GM10266 (cell line): ENCODE measurements around the gene TLE4.

Source experiments
- DNase-seq: peaks from one replicate; pipeline ENCODE4 v3.0.0; 2012; ENCODE audit errors: extremely low spot score
- TF ChIP-seq, protein P1 (sequence below): IDR thresholded peaks from 2 replicates; pipeline ENCODE4 v1.5.1; 2012; ENCODE audit warnings: mild to moderate bottlenecking, low read depth; ENCODE audit not compliant: control insufficient read depth, insufficient read depth; ENCODE audit errors: missing control alignments

Gene TLE4

GRCh38 chr9:79623799-79624721, 52.3 kb downstream of the TLE4 start:
- TF ChIP-seq, protein P1, sequence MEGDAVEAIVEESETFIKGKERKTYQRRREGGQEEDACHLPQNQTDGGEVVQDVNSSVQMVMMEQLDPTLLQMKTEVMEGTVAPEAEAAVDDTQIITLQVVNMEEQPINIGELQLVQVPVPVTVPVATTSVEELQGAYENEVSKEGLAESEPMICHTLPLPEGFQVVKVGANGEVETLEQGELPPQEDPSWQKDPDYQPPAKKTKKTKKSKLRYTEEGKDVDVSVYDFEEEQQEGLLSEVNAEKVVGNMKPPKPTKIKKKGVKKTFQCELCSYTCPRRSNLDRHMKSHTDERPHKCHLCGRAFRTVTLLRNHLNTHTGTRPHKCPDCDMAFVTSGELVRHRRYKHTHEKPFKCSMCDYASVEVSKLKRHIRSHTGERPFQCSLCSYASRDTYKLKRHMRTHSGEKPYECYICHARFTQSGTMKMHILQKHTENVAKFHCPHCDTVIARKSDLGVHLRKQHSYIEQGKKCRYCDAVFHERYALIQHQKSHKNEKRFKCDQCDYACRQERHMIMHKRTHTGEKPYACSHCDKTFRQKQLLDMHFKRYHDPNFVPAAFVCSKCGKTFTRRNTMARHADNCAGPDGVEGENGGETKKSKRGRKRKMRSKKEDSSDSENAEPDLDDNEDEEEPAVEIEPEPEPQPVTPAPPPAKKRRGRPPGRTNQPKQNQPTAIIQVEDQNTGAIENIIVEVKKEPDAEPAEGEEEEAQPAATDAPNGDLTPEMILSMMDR, result no peak
- DNase-seq, result peak; percentile 47

DNA sequence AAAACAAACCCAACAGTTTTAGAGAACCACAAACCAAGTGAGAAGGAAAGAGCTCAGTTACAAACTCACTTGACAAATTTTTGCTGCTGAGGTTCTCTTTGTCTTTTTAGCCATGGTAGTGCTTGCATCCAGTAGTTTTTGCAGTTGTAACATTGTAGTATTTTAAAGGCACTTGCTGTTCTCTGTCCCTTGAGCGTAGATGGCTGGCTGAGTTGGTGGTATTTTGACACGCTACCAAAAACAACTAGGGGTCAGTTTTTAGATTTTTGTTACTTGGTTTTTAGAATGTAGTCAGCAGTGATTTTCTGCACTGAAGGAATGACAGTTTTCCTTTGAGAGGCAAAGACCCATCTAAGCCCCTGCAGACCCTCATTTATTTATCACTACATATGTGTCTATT, 58.0 kb downstream of the TLE4 start:
- TF ChIP-seq, protein P1, result no peak
- no peak for DNase-seq

DNA sequence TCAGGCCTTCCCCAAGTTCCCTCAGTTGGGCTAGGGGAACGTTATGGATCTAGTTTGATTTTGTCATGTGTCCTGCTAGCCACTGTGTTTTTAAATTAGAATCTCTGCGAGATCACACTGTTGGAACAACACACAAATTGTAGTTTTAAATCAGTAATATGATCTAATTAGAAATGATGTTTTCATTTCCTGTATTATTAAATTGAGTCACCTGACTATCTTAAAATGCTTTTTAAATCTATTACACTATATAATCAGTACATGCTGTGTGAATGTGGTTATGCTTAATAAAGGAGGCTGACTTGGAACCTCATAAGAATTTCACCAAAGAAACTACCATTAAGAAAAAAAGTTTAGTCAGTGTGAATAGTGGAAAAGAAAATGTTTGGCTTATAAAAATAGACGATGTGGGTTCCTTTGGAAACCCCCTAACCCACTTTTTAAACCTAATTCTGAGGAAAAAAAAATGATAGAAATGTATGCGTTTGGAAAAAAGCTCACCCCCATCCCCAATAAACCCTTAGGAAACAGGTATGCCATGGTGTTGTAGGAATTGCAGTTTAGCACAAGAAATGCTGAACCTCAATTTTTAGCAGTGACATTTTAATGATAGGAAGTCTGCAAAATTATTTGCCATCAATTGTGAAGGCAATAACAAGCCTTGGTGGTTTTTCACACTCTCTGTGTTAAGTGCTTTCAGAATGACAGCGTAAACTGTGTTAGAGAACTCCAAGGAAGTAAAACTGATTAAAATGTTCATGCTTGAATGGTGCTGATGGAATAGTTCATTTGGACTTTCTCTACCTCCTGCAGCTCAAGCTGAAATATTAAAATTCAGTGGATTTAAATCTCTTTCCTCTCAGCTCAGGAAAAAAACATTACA, 59.0 kb downstream of the TLE4 start:
- DNase-seq, result peak; percentile 5
- TF ChIP-seq, protein P1, result no peak

DNA sequence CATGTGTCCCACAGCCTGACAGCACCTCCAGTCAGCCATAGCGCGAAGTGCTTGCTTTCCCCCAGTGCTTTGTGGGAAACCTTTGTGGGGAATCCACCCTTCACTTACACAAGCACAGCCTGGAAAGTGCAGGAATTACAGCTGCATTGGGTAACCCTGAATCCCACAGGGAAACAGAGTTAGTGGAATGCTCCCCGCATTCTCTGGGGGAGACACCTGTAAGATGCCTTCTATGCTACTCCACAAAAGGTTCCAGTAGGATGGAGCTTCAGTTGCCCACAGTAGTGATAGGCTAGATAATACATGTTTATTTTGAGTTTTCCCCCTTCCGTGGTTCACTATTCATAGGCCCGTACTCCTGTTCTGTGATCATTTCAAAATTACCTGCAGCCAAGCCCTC, 60.3 kb downstream of the TLE4 start:
- TF ChIP-seq, protein P1, result no peak
- no peak for DNase-seq

GRCh38 chr9:79632705-79633104, 60.9 kb downstream of the TLE4 start:
- TF ChIP-seq, protein P1, result no peak
- DNase-seq, result no peak

DNA sequence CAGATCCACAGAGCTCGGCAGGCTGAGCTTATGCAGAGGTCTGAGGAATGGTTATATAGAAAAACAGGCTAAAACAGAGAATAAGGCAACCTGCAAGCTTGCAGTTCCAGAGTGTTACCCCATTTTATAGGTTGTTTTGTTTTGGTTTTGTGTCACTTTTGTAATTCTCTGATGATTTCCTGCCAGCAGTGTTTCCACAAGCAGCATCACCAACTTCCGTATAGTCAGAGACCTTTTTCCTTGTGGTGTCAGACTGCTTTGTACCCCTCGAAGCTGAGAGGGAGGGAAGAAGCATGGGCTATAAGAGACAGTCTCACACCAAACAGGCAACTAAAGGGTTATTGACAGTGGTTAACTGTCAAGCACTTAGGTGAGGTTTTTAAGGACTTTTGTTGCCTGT, 61.8 kb downstream of the TLE4 start:
- TF ChIP-seq, protein P1, result no peak
- no peak for DNase-seq
